GM19452 (cell line): Measurements from ENCODE around the gene GALNT9.
"Not testable (repeated sequence)": the region's sequence is repeated elsewhere in the genome, so short reads cannot be mapped to it uniquely, and the experiment has no call there.

Source experiments
- ATAC-seq: cut with Tn5 transposase; IDR thresholded peaks from one replicate; pipeline ENCODE4 v1.9.1; 2021; ENCODE audit not compliant: unreplicated experiment

Gene GALNT9

GRCh38 chr12:132267873-132268272 is 61.5 kb downstream of the GALNT9 start:
- ATAC-seq: no peak

GRCh38 chr12:132266802-132267201 is 62.6 kb downstream of the GALNT9 start:
- ATAC-seq: no peak

- no peak for ATAC-seq
Measured at GRCh38 chr12:132266370-132266769, 63.0 kb downstream of the GALNT9 start.

DNA sequence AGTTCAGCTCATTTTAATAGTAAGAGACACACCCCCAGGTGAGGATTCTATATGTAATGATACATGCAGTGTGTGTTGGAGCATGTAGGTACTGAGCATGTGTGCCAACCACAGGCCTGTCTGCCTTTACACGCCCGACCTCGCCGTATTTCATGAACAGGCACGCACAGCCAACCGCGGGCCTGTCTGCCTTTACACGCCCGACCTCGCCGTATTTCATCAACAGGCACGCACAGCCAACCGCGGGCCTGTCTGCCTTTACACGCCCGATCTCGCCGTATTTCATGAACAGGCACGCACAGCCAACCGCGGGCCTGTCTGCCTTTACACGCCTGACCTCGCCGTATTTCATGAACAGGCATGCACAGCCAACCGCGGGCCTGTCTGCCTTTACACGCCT is 63.6 kb downstream of the GALNT9 start:
- ATAC-seq: not testable (repeated sequence)

- ATAC-seq: no peak
Measured at GRCh38 chr12:132265056-132265800, 64.2 kb downstream of the GALNT9 start.

DNA sequence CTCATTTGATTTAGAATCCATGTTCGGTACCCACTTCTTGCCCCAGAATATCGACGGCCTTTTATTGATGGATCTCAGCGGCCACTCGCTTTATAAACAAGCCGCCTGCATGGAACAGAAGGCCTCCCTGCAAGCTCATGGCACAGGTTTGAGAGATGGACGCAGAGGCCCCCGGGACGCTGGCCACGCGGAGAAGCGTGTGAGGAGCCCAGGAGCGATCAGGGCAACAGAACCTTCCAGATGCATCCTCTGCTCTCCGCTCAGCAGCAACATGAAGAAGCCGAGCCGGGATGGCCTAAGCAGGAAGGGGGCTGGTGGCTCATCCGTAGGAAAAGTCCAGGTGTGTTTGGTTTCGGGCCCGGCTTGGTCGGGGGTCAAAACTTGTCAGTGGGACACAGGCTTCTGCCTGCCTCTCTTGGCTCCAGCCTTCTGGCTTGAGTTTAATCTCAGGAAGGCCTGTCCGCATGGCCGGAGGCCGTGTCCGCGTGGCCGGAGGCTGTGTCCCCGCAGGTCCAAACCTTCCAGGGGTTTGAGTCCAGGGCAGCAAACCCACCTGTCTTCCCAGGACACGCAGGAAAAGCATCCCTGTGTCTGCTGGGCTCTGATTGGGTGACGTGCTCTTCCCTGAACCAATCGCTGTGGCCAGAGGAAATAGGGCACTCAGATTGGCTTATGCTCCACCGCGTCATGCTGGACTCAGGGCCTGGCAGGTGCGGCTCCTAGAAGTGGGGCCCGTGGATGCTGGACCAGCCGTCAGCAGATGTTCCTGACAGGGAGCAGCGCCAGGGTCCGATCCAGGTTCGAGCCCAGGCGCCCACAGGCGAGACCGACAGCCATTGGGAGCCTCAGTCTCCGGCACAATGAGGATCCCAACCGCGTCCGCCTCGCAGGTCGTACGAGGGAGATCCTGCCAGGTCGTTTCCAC is 65.0 kb downstream of the GALNT9 start:
- no peak for ATAC-seq

DNA sequence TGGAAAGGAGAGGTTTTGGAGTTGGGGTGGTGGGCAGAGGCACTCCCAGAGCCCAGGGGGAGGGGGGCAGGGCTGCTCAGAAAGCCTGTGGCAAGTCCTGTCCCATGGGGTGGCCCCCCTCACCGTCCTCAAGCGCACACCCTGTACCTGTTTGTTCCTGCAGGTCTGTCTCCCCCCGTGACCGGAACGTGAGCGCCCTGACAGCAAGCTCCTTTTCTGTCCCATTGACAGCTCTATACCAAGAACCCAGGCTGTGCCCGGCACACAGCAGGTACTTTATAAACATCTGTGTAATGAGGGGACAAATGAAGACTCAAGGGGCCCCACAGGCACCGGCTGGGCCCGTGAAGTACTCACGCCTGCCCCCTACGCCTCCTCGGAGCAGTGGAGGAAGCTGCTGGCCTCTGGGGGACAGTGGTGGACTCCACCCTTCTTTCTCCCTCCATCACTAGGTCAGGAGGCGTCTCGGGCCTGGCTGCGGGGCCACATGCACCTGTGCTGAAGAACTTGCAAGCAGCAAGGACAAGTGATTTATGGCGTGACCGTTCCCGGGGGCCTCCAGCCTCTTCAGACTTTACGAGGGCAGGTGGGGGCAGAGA is 65.8 kb downstream of the GALNT9 start:
- no peak for ATAC-seq

DNA sequence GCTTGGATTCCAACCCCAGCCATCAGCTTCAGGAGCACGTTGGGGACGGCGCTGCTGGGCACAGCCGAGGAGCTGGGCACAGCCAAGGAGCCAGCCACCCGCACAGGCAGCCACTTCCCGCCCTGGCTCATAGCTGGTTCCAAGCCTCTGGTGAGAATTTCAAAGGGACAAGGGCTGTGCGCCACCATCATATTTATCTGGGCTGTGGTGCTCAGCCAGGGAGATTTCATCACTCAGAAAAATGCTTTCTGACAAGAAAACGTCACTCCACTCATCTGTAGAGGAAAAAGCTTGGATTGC is 66.4 kb downstream of the GALNT9 start:
- ATAC-seq: no peak

GRCh38 chr12:132262256-132263060 is 66.9 kb downstream of the GALNT9 start:
- no peak for ATAC-seq

- ATAC-seq: no peak
Measured at GRCh38 chr12:132261328-132262138, 67.9 kb downstream of the GALNT9 start.

- no peak for ATAC-seq
Measured at GRCh38 chr12:132260721-132261120, 68.7 kb downstream of the GALNT9 start.

DNA sequence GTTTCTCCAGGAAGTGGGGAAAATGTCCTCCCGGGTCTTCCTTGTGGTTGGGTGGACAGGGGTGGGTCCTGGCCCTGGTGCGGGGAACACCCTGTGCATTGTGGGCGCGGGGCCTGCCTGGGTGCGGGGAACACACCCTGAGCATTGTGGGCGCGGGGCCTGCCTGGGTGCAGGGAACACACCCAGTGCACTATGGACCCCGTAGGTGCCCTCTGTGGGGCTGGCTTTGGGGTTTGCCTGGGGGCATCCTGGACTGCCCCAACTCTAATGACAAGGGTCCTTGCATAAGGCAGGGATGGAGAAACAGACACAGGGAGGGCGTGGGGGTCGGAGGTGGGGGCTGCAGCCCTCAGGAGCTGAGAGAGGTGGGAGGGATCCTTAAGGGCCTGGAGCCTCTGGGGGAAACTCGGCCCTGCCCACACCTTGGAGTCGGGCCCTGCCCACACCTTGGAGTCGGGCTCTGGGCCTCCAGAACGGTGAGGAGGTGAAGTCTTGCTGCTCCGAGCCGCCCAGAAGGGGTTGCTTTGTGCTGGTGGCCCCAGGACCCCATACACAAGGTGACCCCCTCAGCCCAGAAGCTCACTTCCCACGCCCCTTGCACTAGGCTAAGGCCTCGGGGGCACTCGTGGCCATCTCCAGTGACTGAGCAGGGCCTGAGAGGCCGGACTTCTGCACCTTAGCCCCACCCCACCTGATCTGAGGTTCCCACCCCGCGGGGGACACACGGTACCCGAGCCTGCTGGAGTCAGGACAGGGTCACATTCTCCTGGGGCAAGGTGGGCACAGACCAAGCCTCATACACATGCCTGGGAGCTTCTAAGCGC is 69.3 kb downstream of the GALNT9 start:
- ATAC-seq: no peak

DNA sequence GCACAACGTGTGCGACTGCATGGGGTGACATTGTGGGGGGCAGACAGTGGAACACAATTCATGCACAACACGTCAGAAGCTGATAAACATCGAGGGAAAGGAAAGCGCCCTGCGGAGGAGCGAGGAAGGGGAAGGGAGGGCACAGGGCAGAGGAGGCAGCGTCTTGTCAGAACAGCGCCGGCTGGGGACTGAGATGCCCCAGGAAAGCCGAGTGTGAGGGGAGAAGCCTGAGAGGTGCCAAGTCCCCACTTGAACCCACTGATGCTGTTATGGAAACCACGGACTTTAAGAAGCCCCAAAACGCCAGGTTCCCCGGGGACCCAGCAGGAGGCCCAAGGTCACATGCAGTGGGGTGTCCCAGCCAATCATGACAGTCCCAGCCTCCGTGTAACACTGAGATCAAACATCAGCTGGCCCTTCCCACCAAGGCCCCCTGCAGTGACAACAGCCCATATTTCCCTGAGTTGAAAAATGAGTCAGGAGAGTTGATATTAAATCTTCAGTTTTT is 70.0 kb downstream of the GALNT9 start:
- no peak for ATAC-seq

DNA sequence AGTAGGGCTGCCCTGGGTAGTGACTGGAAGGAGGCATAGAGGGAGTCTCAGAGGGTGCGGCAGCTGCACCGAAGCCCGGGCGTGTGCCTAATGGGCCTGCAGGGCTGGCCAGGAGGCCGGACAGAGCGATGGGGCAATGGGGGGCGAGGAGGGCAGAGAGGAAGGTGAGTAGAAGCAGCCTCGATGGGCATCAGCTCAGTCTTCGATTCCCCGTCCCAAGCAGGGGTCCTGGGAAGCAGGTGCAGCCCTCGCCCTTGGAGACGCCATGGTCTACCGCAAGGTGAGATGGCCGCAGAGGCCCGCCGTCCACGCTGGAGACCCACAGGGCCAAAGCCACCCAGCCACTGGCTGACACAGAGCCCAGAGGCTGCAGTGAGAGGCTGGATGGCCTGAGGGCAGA is 70.8 kb downstream of the GALNT9 start:
- ATAC-seq: no peak

GRCh38 chr12:132257955-132258490 is 71.4 kb downstream of the GALNT9 start:
- ATAC-seq: no peak

GRCh38 chr12:132257206-132257954 is 72.0 kb downstream of the GALNT9 start:
- no peak for ATAC-seq

DNA sequence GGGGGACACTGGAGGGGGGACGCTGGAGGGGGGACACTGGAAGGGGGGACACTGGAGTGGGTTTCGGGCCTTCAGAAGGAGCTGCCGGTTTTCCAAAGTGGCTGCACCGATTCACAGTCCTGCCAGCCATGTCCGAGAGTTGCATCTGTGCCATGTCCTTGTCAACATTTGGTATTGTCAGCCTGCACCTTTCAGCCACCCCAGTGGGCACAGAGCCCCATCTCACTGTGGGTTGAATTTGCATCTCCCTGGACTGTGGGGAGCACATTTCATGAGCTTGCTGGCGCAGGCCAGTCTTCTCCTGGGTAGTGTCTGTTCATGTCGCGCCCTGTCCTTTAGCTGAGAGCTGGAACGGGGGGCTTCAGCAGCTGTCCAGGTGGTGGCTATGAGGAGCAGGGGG is 72.7 kb downstream of the GALNT9 start:
- ATAC-seq: no peak

DNA sequence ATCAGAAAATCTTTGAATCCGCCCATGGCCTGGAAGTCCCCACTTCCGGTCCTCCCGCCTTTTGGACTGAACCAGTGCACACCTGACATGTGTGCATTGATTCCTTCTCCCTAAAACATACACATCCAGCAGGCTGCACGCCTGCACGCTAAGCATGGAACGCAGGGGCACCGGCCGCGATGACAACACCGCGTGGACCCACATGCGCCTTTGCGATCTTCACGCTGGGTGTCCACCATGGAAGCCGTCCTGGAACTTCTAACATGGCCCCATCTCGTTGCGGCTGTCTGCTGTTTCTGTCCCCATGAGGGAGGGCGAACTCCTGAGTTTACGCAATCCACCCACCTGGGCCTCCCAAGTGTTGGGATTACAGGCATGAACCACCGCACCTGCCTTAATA is 73.7 kb downstream of the GALNT9 start:
- ATAC-seq: no peak
